ENCODE measurements around the gene PLSCR1. TPM values are rescaled to one million over a fixed set of nuclear protein-coding genes. Genes with fewer than 3 reads are reported as not detected.
"Not testable (repeated sequence)": the region's sequence is repeated elsewhere in the genome, so short reads cannot be mapped to it uniquely, and the experiment has no call there.

PLSCR1 gene
- polyA plus RNA-seq, 4 donors, result 79.8 to 87.7 (median 85.3) TPM

DNA sequence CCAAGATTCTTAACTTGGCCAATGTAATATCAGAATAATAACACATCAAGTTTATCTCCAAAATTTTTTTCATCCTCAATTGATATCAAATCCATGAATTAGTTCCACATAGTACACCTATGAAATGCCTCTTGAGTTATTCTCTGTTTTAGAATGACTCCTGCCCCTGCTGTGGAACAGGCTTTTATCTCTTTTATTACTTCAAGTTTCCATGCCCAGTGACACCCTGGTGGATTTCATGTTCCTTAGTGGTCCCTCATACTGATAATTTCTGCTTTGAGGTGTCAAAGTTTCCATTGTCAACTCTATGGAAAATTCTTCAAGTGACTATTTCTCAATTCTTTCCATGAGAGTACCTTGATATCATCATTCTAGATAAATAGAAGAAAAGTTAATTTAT, 24.6 kb downstream of the PLSCR1 start:
- no peak for DNase-seq (ENCODE audit: low read depth in 4 of 4, low spot score in 3 of 4)

DNA sequence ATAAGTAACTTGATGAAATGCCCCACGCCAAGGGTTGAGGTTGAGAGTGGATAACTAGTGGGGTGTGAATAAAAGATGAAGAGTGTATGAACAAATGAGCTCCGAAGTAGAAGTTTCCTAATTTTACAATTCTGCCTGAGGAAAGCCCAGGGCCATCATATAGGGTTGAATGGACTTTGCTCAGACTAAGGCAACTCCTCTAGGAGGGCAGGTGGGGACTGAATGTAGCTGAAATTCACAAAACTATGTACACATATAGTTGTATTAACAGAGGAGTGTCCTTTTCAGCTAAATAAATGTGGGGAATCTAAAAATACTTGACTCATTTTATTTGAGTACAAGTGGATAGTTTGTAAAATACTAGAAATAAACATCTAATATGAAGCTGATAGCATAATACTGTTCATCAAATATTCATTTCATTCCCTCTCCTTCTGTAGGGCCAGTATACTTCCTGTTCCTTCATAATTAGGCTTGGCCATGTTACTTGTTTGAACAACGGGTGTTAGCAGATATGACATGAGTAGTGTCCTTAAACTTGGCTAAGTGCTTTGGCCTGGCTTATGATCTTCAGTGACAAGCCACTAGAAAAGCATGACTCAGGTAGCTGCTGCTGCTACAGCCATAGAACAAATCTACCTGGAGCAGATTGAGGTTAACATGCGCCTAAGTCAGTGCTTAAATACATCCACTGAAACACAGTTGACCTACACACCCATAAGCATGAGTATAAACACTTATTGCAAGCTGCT, 26.5 kb downstream of the PLSCR1 start:
- no peak for DNase-seq (ENCODE audit: low read depth in 4 of 4, low spot score in 3 of 4)

DNA sequence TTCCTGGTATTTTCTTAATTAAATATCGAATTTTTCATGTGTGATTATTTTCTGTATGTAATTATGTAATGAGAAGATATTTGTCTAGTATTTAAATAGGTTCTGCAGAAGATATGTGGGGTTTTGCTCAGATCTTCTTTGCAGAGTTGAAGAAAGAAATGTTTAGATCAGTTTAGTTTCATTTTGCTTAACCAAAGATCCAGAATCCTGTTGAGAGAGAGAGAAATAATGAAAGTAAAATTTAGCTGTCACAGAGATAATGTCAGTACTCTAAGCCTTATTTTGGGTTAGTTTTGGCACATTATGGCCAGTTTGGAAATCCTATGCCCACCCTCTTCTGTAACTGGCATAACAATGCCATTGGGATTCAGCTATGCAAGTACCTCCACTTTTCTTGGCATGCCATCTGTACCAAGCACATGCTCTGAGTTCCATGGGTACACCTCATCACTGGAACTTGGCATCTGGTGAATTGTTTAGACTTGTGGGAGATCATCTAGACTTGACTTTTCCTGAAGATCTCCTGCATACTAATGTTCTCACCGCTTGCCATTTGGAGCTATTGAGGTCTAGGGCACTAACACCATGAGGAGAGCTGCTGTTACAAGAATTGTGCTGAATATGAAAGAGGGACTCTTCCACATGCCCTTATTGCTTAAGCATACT, 30.9 kb downstream of the PLSCR1 start:
- DNase-seq (ENCODE audit: low read depth in 4 of 4, low spot score in 3 of 4), result no peak

DNA sequence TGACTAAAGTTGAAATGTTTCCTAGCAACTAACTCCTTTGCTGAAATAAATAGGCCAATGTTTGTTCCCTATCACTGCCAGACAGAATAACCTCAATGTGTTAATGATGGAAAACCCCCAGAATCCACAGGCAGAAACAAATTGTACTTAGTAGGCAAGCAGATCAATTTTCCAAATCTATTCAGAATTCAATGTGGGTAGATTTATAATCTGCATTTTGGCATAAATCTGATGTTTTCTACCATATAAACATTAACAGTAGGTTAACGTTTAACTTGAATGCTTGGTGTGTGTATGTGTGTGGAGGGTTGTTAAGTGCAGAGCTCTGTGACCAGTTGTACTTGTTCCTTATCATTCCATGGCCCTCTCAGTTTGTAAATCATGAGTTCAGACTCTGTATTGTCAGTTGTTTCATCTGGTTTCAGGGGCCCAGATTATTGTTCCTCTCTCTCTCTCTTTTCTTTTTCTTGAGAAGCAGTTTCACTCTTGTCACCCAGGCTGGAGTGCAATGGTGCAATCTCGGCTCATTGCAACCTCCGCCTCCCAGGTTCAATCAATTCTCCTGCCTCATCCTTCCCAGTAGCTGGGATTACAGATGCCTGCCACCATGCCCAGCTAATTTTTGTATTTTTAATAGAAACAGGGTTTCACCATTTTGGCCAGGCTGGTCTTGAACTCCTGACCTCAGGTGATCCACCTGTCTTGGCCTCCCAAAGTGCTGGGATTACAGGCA, 32.8 kb downstream of the PLSCR1 start:
- DNase-seq (ENCODE audit: low read depth in 4 of 4, low spot score in 3 of 4), result peak in 2 of 4 donors; percentile 35 to 37

DNA sequence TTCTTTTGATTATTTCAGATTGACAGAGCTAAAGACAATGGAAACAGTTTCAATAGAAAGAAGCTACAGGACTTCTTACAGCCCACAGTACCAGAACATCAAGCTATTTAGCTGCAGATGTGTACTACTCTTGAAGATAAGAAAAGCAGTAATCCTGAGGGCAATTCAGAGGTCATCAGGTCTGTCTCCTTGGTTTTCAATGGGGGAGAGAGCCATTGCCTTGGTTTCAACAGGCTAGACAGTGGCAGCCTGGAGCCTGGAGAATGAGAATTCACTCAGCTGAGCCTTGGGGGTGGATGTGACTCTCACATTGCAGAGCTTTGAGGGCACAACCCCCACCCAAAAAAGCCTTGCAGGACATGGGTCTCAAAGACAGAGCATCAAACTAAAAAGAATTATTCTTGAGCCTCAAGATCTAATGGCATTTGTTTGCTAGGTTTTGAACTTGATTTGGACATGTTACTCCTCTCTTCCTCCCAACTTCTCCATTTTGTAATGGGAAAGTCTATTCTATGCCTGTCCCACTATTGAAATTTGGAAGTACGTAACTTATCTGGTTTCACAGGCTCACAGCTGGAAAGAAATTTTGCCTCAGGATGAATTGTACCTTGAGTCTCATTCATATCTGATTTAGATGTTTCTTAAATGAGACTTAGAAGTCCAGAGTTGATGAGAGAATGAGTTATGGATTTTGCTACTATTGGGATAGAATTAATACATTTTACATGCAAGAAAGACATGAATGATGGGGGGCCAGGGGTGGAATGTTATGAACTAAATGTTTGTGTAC, 36.9 kb downstream of the PLSCR1 start:
- DNase-seq (ENCODE audit: low read depth in 4 of 4, low spot score in 3 of 4), result no peak

DNA sequence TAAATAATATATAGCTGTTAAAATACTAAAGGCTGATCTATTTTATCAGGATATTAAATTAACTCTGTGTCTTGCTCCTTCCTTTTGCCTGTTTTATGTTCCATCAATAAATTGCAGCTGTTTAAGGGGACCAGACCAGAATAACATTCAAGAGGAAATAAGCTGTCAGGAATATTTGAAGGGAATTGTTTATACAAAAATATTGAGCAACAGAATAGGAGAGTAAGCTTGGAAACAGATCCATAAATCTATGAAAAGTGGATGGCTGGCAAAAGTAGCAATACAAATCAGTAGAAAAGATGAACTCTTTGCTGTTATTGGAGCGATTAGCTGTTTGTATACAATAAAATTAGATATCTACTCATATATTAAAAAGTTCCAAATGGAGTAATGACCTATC, 38.9 kb downstream of the PLSCR1 start:
- DNase-seq (ENCODE audit: low read depth in 4 of 4, low spot score in 3 of 4), result peak in 1 of 4 donors; percentile 22

DNA sequence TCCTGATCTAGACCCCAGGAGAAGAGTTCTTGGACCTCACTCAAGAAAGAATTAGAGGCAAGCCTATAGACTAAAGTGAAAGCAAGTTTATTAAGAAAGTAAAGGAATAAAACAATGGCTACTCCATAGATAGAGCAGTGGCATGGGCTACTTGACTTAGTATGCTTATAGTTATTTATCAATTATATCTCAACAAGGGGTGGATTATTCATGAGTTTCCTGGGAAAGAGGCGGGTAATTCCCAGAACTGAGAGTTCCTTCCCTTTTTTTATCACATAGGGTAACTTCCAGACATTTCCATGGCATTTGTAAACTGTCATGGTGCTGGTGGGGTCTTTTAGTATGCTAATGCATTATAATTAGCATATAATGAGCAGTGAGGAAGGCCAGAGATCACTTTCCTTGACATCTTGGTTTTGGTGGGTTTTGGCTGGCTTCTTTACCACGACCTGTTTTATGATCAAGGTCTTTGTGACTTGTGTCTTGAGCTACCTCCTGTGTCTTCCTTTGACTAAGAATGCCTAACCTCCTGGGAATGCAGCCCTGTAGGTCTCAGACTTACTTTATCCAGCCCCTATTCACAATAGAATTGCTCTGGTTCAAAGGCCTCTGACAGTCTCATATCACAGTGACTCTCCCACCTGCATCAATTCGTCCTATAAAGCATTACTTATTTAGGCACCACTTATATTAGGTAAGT, 39.8 kb downstream of the PLSCR1 start:
- no peak for DNase-seq (ENCODE audit: low read depth in 4 of 4, low spot score in 3 of 4)

DNA sequence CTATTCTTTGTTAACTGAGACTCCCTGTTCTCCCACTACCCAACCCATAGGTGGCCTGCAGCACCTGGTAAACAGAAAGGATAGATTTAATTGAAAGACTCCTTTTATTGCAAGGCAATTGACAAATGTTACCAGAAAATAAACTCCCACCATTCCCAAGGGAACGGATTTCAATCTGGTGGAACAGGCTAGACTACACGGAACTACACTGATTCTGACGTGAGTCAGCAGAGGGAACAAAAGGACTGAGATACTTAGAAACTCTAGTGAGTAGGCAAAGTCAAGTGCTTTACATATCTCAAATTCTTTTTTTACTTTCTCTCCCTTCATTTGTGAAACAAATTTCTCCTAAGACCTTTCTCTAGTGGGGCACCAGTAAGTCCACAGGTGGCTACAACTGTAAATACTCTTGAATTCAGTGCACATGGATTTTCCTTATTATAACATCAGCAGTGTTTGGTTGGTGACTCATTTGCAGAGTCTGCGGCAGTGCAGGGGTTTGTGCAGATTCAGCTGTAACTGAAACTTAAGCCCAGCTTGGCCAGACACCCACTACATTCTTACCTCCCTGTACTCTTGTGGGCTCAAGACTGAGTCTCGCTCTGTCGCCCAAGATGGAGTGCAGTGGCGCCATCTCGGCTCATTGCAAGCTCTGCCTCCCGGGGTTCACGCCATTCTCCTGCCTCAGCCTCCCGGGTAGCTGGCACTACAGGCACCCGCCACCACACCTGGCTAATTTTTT, 40.8 kb downstream of the PLSCR1 start:
- DNase-seq (ENCODE audit: low read depth in 4 of 4, low spot score in 3 of 4), result no peak

DNA sequence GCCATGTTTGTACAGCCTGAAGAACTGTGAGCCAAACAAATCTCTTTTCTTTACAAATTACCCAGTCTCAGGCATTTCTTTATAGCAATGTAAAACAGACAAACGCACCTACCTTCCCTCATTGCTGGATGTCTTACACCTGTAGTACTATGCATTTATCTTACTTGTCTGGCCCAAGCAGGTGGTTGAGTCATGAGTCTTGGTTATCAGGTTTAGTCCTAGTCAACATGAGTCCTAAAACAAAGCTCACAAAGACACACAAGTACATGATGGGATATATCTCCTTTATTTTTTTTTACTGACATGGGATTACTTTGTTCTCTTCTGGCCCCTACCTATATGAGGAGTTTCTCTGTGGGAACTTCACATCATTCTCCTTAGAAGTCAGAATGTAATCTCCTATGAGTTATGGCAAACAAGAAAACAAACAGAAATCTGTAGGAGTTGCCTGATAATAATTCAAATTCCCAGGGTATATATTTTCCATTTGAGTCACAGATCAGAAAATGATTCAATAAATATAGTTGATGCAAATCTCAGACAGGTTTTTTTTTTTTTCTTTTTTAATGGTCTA, 41.4 kb downstream of the PLSCR1 start:
- no peak for DNase-seq (ENCODE audit: low read depth in 4 of 4, low spot score in 3 of 4)

DNA sequence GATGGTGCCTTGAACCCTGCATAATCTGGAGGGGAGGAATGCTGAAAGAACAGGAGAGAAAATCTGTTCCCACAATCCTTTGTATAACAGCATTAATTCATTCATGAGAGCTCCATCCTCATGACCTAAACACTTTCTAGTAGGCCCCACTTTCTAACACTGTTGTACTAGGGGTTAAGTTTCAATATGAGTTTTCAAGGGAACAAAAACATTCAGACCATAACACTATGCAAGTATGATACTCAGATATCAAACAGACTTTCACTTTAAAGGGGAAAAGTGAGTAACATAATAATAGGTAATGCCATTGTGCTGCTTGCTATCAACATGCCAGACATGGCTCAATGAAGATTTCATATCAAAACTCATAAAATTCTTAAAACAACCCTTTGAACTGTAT, 42.7 kb downstream of the PLSCR1 start:
- no peak for DNase-seq (ENCODE audit: low read depth in 4 of 4, low spot score in 3 of 4)

DNA sequence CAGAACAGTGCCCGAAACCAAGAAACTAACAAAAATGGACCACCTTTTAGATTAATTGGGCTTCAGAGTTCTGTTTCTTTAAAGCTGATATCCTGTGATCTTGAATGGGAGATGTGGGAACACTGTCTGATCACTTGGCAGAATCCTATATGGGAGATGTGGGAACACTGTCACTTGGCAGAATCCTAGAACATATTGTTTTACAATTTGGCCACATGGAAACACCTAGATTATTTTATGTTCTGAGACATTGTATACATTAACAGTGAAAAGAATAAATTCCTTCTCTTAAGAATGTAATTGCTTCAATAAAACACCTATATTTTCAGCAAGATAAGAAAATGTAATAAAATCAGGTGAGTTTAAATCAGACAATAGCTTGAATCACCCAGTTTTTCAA, 44.7 kb downstream of the PLSCR1 start:
- DNase-seq (ENCODE audit: low read depth in 4 of 4, low spot score in 3 of 4), result no peak

DNA sequence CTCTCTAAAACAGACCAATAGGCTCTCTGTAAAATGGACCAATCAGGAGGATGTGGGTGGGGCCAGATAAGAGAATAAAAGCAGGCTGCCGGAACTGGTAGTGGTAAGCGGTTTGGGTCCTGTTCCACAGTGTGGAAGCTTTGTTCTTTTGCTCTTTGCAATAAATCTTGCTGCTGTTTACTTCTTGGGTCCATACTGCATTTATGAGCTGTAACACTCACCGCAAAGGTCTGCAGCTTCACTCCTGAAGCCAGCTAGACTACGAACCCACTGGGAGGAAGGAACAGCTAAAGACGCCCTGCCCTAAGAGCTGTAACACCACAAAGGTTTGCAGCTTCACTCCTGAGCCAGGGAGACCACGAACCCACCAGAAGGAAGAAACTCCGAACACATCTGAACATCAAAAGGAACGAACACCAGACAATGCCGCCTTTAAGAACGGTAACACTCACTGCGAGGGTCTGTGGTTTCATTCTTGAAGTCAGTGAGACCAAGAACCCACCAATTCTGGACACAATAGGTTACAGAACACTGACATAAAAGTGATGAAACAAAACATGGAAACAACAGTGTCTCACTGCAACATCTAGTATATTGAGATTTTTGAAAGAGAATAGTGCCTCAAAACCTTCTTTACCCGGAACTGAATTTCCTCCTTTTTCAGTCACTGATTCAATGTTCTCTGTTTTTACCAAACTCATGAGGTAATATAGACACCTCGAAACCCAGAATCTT, 46.2 kb downstream of the PLSCR1 start:
- no peak for DNase-seq (ENCODE audit: low read depth in 4 of 4, low spot score in 3 of 4)

DNA sequence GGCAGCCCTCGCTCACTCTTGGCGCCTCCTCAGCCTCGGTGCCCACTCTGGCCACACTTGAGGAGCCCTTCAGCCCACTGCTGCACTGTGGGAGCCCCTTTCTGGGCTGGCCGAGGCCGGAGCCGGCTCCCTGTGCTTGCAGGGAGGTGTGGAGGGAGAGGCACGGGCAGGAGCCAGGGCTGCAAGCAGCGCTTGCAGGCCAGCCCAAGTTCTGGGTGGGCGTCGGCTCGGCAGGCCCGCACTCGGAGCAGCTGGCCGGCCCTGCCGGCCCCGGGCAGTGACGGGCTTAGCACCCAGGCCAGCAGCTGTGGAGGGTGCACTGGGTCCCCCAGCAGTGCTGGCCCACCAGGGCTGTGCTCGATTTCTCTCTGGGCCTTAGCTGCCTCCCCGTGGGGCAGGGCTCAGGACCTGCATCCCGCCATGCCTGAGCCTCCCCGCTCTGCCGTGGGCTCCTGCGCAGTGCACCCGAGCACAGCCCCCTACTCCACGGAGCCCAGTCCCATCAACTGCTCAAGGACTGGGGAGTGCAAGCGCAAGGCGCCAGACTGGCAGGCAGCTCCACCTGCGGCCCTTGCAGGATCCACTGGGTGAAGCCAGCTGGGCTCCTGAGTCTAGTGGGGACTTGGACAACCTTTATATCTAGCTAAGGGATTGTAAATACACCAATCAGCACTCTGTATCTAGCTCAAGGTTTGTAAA, 47.1 kb downstream of the PLSCR1 start:
- DNase-seq (ENCODE audit: low read depth in 4 of 4, low spot score in 3 of 4), result not testable (repeated sequence)

DNA sequence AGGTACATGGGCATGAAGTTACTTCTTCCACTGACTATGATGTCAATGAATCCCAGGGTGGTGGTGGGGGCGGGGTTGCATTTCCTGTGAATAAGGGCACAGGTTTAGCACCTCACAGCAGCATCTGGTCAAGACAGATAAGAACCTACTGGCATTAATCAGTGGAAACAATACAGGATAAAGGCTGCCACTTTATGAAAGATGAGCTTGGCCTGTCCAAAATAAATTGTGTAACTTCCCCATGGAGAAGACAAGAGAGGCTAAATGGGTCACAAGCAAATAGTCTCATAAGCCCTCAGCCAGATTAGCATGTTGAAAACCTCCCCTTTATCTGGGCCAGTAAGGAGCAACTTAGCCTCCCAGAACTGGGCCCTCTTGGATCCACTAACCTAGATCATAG, 47.7 kb downstream of the PLSCR1 start:
- no peak for DNase-seq (ENCODE audit: low read depth in 4 of 4, low spot score in 3 of 4)

DNA sequence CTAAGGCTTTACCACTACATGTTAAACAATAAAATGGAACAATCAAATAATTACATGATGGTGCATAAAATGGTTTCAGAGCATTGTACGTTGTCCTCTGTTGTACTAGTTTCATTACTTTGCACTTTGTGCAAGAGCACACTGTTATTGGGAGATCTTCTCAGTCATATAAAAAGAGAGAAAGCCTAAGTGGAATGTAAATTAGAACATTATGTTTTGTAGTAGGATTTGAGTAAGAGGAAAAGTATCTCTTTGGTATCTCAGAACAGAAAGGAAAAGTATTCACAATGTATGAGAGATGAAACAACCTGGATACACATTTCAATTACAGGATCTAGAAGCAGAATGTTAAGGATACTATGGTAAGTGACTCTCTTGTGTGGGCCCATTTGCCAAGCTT, 48.2 kb downstream of the PLSCR1 start:
- DNase-seq (ENCODE audit: low read depth in 4 of 4, low spot score in 3 of 4), result no peak

DNA sequence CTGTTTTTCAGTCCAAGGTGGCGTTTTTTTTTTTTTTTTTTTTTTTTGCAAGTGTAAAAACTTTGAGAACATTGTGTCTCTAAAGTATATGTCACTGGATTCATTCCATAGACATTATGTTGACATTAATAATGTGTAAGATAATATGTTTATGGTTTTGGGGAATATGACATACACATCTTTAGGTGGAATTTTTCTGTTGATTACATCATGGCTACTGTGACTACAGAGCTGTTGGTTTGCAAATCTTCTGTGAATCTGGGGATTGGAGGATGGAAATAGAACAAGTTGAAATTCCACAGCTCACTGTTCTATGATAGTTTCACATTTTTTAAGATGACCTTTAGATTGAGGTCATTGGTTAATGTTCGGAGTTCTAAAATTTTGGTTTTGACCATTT, 50.6 kb downstream of the PLSCR1 start:
- no peak for DNase-seq (ENCODE audit: low read depth in 4 of 4, low spot score in 3 of 4)

DNA sequence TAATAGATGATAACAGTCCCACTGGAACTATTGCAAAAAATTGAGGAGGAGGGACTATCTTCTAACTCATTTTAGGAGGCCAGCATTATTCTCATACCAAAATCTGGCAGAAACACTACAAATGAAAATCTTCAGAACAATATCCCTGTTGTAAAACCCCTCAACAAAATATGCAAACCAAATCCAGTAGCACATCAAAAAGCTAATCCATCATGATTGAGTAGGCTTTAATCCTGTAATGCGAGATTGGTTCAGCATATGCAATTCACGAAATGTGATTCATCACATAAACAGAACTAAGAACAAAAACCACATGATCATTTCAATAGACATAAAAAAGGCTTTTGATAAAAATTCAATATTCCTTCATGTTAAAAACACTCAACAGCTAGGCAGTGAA, 51.2 kb downstream of the PLSCR1 start:
- DNase-seq (ENCODE audit: low read depth in 4 of 4, low spot score in 3 of 4), result no peak

DNA sequence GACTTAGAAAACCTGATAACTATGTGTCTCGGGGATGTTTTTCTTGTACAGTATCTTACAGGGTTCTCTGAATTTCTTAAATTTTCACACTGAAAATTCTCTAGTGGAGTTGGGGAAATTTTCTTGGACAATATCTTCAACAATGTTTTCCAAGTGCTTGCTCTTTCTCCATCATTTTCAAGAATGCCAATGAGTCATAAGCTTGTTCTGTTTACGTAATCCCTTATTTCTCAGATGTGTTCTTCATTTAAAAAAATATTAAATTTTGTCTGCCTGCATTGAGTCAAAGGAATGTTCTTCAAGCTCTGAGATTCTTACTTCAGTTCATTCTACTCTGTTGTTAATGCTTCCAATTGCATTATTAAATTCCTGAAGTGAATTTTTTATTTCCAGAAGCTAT, 53.1 kb downstream of the PLSCR1 start:
- DNase-seq (ENCODE audit: low read depth in 4 of 4, low spot score in 3 of 4), result no peak
